Non-pigmented ciliary epithelial cell (primary cell): ENCODE measurements around the gene ODF2.
"Not testable (repeated sequence)": the region's sequence is repeated elsewhere in the genome, so short reads cannot be mapped to it uniquely, and the experiment has no call there.

ENCODE experiments used
- DNase-seq: peaks from one replicate; pipeline ENCODE4 v3.0.0-alpha.2; 2010; ENCODE audit warnings: low read depth

Gene ODF2

DNA sequence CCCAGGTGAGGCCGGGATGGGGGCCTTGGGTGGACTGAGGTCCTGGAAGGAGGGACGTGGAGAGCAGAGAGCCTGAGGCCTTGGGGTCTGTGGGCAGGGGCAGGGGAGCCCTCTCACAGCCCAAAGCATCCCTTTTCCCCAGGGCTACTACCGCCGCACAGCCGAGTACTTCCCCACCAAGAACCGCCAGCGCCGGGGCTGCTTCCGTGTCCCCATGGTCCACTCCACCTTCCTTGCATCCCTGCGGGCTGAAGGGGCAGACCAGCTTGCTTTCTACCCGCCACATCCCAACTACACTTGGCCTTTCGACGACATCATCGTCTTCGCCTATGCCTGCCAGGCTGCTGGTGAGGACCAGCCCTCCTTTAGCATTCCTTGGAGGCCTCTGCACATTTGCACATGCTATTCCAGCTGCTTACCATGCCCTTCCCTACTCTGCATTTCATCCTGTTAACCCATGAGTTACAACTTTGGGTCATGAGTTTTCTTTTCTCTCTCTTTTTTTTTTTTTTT, 31.5 kb upstream of the ODF2 start:
- no peak for DNase-seq

DNA sequence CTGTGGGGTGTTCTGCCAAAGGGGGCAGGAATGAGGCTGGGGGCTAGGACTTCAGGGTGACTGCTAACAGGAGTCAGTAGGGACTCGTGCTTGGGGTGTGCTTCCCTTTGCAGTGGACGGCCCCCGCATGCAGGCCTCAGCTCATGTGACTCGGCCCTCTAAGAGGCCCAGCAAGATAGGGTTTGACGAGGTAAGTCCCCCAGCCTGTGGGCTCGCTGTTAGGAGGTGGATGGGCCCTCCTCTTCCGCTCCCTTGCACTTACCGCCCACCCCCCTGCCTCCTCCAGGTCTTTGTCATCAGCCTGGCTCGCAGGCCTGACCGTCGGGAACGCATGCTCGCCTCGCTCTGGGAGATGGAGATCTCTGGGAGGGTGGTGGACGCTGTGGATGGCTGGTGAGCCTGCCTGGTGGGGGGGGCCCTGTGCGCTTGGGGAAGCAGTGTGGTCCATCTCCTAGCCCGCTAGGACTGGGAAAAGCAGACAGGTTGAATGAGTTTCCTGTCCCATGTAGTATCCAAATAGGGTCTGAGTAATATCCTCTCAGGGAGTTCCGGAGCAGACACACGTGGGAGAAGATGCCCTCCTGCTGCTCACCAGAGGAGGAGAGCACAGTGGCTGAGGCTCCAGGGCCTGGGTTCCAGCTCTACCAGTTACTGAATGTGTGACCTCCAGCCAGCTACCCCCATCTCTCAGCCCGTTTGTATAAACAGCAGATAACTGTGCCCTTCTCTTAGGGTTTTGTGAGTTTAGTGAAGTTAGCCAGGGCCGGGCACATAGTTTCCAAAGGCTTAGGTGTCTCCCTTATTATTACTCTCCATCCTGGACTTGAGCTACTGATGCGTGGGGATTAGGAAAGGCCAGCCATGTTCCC, 26.9 kb upstream of the ODF2 start:
- no peak for DNase-seq

GRCh38 chr9:128429513-128430086, 26.2 kb upstream of the ODF2 start:
- DNase-seq, result no peak

- DNase-seq, result no peak
These were observed 24.6 kb upstream of the ODF2 start for GRCh38 chr9:128431207-128431606.

DNA sequence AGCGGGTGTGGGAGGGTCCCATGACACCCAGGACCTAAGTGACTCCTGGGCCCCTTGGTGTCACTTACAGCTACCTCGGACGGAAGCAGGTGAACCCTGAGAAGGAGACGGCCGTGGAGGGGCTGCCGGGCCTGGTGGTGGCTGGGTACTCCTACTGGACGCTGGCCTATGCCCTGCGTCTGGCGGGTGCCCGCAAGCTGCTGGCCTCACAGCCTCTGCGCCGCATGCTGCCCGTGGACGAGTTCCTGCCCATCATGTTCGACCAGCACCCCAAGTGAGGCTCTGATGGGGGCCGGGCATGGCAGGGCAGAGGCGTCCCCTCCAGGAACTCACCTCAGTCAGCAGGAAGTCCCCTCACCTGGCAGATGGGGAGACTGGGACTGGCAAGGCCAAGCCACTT, 21.5 kb upstream of the ODF2 start:
- DNase-seq, result no peak

DNA sequence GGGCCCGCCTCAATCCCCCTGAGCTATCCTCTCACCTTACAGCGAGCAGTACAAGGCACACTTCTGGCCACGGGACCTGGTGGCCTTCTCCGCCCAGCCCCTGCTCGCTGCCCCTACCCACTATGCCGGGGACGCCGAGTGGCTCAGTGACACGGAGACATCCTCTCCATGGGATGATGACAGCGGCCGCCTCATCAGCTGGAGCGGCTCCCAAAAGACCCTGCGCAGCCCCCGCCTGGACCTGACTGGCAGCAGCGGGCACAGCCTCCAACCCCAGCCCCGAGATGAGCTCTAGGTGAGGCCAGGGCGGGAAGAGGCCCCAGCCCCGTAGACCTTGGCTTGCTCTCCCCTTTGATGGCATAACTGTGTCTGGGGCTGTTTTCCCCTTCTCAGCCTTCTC, 20.2 kb upstream of the ODF2 start:
- no peak for DNase-seq

DNA sequence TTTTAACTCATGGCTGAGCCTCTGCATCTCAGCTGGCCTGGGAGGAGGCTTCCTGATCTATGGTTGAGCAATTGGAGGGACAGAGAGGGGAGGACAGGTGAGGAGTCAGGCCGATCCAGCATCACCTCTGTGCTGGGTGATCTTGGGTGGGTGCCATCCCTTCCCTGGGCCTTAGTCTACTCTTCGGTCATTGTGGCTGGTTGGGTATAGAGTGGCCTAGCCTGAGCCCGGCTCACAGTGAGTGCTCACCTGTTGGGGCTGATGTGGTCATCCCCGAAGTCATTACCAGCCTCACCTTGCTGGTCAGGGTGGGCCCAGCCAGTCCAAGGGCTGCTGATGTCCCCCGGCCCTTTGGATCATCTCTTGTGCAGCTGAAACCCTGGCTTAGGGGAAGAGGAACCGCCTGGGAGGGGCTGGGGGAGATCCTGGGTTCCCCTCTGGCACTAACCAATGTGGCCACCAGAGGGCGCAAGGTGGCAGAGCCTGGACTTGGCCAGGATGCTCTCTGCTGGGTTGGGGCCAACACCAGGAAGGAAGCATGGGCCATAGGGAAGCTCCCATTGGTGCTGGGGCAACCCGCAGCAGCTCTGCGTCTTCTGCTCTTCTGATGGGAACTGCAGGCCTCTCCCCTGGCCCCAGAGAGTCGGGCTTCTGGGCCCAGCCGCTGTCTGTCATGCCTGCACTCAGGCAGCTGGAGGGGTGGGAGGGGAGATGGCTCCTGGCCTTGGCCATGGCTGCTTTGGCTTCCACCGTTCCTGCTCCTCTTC, 17.3 kb upstream of the ODF2 start:
- no peak for DNase-seq

DNA sequence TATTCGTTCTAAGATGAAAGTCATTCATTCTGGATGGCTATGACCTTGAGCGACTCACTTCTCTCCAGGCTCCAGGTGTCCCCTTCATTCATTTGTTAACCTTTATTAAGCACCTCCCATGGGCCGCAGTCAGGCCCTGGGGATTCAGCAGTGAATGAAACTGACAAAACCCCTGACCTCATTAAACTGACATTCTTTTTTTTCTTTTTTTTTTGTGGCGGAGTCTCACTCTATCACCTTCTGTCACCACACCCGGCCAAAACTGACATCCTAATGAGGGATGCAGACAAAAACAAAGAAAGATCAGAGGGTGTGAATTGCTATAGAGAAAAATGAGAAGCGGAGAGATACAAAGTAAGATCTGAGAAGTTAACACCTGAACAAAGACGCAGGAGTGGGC, 16.5 kb upstream of the ODF2 start:
- DNase-seq, result no peak

DNA sequence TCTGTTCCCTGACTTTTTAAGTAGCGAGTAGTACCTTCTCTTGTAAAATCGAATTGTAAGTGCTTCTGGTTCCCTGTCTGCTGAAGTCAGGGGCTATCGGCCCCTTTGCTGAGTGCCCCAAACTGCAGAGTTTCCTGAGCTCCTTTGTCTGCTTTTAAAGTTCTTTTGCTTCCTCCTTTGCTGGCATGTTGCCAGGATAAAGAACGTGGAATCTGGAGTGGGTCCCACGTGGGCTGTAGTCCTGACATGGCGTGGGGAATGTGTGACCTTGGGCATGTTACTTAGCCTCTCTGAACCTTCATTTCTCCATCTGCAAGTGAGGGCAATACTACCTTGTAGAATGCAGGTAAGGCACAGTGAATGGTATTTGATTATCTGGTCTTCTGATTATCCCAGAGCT, 13.7 kb upstream of the ODF2 start:
- no peak for DNase-seq

- DNase-seq, result not testable (repeated sequence)
These were observed 9.3 kb upstream of the ODF2 start for GRCh38 chr9:128446505-128446904.

GRCh38 chr9:128448746-128449145, 7.1 kb upstream of the ODF2 start:
- no peak for DNase-seq

- no peak for DNase-seq
These were observed 815 bp upstream of the ODF2 start for GRCh38 chr9:128454991-128455390.

DNA sequence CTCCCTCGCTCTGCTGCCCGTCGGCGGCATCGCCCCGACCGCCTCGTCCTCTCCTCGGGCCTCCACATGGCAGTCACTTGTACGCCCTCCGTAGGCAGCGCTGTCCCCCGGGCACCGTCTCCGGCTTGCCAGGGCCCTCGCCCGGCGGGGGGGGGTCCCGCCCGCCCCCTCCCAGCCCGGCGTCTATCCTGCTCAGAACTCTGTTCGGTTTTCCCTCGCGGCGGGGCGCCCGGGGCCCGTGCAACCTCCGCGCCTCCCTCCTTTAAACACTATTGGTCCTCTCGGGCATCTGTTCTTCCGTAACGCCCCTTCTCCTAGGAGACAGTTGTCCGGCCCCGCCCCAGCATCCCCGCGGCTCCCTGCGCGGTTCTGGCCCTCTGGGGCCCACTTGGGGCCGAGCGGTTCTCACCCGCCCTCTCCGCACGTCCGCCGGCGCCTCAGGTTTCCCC, 831 bp downstream of the ODF2 start:
- DNase-seq, result peak; percentile 13

DNA sequence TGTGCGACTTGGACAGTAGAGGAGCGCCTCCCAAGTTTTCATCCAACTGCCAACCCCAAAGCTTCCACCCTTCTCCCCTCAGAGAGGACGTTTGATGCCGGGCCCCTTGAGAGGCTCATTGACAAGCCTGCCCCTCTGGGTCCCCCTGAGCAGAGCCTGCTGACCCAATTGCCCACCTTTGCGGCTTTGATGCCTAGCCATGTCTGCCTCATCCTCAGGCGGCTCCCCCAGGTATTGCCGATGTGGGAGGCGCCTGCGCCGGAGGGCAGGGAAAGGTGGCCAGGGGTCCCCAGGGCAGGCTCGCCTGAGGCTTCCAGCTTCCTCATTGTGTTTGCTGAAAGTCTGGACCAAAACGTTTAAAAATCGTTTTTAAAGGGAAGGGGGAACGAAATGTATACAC, 1.4 kb downstream of the ODF2 start:
- DNase-seq, result no peak

DNA sequence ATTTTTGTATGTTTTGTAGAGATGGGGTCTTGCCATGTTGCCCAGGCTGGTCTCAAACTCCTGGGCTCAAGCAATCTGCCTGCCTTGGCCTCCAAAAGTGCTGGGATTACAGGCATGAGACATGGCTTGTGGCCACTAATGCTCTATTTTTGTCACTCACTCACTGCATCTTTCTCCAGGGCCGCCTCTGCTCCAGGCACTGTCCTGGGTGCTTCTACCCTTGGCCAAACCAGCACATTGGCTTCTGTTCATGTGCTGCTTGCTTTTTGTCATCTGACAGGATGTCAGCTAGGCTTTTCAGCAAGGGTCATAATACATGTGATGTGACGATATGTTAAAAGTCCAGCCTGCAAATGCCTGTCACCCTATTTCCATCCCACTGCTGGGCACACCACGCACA, 3.2 kb downstream of the ODF2 start:
- no peak for DNase-seq

- DNase-seq, result no peak
These were observed 13.3 kb downstream of the ODF2 start for GRCh38 chr9:128469070-128469469.

DNA sequence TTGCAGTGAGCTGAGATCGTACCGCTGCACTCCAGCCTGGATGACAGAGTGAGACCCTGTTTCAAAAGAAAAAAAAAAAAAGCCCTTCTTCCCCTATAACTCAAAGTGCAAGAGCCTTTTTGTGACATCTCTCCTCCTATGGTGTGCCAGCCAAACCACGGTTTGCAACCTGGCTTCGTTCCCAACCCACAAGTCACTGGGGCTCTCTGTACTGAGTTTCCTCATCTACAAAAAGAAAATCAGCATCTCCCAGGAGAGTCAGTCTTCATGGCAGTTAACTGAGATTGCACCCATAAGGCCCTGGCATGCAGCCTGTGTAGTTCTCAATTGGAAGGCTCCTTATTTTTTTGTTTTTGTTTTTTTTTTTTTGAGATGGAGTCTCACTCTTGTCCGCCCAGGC, 14.8 kb downstream of the ODF2 start:
- no peak for DNase-seq

DNA sequence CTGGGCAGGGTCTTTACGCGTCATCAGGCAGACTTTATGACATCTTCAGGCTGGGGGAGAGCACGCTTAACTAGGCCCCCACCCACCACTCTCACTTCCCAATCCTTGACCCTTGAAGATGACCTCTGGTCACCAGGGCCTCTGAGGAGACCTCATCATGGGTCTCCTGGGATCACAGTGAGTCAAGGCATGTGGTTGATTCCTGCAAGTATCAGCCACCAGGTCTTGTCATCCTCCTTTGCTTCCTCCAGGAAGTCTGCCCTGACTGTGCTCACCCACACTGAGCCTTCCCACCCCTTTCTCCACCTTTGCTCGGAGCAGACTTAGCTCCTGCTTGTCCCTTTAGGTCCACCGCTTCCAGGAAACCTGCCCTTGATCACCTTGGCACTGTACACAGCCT, 17.3 kb downstream of the ODF2 start:
- DNase-seq, result no peak

DNA sequence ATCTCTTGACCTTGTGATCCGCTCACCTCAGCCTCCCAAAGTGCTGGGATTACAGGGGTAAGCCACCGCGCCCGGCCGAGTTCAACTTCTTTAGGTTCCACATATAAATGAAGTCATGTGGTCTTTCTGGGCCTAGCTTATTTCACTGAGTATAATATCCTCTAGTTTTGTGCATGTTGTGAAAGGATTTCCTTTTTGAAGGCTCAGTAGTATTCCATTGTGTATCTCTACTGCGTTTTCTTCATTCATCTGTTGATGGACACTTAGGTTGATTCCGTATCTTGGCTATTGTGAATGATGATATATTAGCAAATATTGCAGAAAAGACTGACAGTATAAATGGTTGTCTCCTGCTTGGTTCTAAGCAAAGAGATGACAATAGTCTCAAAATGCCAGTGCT, 20.1 kb downstream of the ODF2 start:
- DNase-seq, result no peak

GRCh38 chr9:128479262-128479661, 23.5 kb downstream of the ODF2 start:
- no peak for DNase-seq

DNA sequence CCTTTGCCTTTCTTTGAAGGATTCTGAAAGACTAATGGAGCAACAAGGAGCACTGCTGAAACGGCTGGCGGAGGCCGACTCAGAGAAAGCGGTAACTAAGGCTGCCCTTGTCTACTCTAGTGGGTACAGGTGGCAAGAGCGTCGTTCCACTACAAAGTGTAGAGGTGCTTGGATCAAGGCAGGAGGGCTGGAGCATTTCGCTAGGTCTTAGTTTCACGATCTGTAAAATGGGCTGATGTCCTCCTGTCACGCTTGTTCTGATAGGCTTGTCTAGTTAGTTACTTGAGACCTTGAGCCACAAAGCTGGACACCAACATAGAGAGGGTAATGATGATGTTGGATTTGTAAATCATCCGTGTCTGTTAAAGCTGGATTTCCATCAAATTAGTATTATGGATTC, 25.8 kb downstream of the ODF2 start:
- DNase-seq, result no peak

GRCh38 chr9:128482186-128482585, 26.4 kb downstream of the ODF2 start:
- no peak for DNase-seq
